Spinal cord (tissue), 10 donors: Measurements from ENCODE around the gene GATD1. TPM values are rescaled to one million over a fixed set of nuclear protein-coding genes. Genes with fewer than 3 reads are reported as not detected.
A peak's percentile ranks its signal among the peaks of the same experiment; 100 is the strongest.

Experiments used
- DNase-seq, 6 donors: peaks; one replicate each; pipeline versions ENCODE4 v3.0.0 to v3.0.0-alpha.2; 2013 to 2015; ENCODE audit warnings: low spot score in 6 of 6, low read depth in 4 of 6
- H3K27ac ChIP-seq: one replicate; pipeline ENCODE4 v1.5.1; 2013; ENCODE audit warnings: low read depth, low read length, control low read depth
- H3K27me3 ChIP-seq: one replicate; pipeline ENCODE4 v1.6.1; 2013; ENCODE audit warnings: low read length; ENCODE audit not compliant: control insufficient read depth, insufficient read depth
- H3K36me3 ChIP-seq: one replicate; pipeline ENCODE4 v1.6.1; 2013; ENCODE audit warnings: low read length; ENCODE audit not compliant: control insufficient read depth, insufficient read depth
- H3K4me1 ChIP-seq: one replicate; pipeline ENCODE4 v1.6.1; 2013; ENCODE audit warnings: low read length; ENCODE audit not compliant: control insufficient read depth, insufficient read depth
- H3K4me3 ChIP-seq: one replicate; pipeline ENCODE4 v1.5.1; 2013; ENCODE audit warnings: low read depth, low read length, control low read depth
- H3K9me3 ChIP-seq: one replicate; pipeline ENCODE4 v1.6.1; 2013; ENCODE audit warnings: low read length; ENCODE audit not compliant: control insufficient read depth, insufficient read depth
- WGBS: methylation state at CpG from one replicate; pipeline ENCODE4 v1.1.5; 2013; ENCODE audit warnings: missing lambda C conversion rate; ENCODE audit not compliant: insufficient coverage; 5-methylcytosine and 5-hydroxymethylcytosine counted together
- polyA plus RNA-seq, 2 donors: library from polyadenylated mRNA; unstranded; fragments of 120-200 nt; gene quantifications; one replicate each; pipeline ENCODE4 v1.2.1, GENCODE V29; 2013; ENCODE audit not compliant: insufficient read length in 2 of 2
- total RNA-seq, 2 donors: library from RNA; depleted of rRNA in 1 of 2; stranded (reverse); fragments of 120-200 nt in 1 of 2; fragments of >200 nt in 1 of 2; gene quantifications; one replicate each; pipeline versions ENCODE4 v1.2.3 to v1.2.4, GENCODE V29; 2013 to 2014
- donor health status: healthy.

The GATD1 gene
- total and polyA plus RNA-seq, 4 donors: 22.8 to 133 (median 70.9) TPM

GRCh38 chr11:789943-790342 is 12.7 kb upstream of the GATD1 start, which contains the start of gene CEND1:
TSS of gene CEND1 (minus strand) at chr11:790090. CDS start at chr11:788576, 1,514 bp downstream.
- 2% methylated on average over 38 of the region's 44 CpGs for WGBS
- H3K4me3 ChIP-seq: peak within 1 kb of the TSS; percentile 39
- peak in 2 of 6 donors; percentile 91 to 92 for DNase-seq
- H3K36me3 ChIP-seq: peaks cover 79% of the 10 kb centered on the region
- H3K9me3 ChIP-seq: no peaks in the 10 kb centered on the region
- H3K27me3 ChIP-seq: peaks cover 3% of the 10 kb centered on the region
- H3K4me1 ChIP-seq: peaks cover 45% of the 10 kb centered on the region
- peak within 1 kb of the TSS; percentile 25 for H3K27ac ChIP-seq

DNA sequence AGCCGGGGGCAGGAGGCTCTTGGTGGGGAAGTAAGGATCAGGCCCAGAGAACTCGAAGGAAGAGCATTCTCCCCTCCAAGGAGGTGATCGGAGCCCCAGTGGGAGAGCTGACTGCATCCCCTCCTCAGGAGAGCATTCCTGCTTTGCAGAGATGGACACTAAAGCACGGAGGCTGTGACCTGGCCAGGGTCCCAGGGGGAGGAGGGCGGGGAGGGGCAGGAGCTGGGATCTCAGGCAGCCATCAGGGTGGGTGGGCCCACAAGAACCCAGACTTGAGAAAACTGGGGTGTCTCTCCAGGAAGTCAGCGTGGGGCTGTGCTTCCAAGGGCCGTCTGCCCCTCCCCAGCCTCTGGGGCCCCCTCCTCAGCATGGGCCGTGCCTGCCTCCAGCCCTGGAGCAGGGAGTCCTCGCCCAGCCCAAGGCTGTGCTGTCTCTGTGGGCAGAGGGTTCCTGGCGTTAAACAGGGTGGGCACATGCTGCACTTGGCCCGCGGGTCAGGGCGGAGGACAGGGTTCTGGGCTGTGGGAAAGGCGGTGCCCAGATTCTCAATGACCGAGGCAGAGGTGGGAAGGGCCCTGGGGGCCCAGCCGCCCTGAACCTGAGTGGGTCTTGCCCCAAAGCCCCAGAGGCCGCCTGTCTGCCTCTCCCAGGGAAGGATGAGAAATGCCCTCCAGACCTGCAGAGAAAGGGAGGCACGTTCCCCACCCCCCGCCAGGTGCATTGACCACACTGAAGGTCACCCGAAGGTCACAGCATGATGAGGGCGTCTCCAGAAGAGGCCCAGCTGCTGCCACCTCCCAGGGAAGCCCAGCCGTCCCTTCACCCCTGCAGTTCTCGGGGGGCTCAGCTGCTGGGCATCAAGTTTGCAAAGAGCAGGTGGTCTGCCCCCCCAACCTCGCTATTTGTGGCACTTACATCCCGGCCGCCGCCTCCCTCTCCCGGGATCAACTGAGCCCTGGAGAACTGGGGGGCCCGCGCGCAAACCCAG is 12.0 kb upstream of the GATD1 start:
- Histone ChIP-seq H3K4me1 (peaks cover 38% of the 10 kb centered on the region), H3K9me3 (no peaks in the 10 kb centered on the region), H3K4me3 (peak overlapping the region; percentile 39), H3K27ac (peak overlapping the region; percentile 25), H3K27me3 (peaks cover 3% of the 10 kb centered on the region), H3K36me3 (peaks cover 74% of the 10 kb centered on the region)
- 20% methylated on average over 28 of the region's 31 CpGs for WGBS
- DNase-seq: no peak

DNA sequence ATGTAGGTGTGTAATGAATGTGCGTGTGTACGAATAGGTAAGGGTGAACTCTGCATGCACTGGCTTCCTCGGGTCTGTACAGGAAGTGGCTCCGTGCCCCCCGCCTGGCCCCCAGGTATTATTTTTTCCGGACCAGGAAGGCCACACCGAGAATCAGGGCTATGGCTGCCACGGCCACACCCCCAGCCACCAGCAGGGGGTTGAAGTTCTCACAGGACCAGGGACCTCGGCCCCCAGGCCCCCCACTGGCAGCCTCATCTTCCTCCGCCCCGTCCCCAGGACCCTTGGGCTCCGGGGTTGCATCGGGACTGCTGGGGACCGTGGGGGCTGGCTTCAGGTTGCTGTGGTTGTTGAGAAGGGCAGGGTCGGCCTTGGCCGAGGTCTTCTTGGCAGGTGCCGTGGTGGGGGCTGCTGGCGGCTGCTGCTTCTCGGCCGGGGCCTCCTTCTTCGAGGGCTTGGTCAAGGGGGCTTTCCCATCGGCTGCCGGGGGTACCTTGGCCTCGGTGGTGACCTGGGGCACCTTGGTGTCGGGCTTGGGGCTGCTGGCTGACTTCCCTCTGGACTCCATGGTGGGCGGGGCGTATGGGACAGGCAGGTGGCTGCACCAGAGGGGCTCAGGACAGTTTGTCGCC is 10.8 kb upstream of the GATD1 start:
- 82% methylated on average over 25 of the region's 28 CpGs for whole genome bisulfite sequencing
- Histone ChIP-seq H3K27me3 (peaks cover 3% of the 10 kb centered on the region), H3K4me1 (peaks cover 42% of the 10 kb centered on the region), H3K4me3 (no peak overlapping the region), H3K27ac (no peak overlapping the region), H3K36me3 (peaks cover 63% of the 10 kb centered on the region), H3K9me3 (no peaks in the 10 kb centered on the region)
- DNase-seq: no peak

DNA sequence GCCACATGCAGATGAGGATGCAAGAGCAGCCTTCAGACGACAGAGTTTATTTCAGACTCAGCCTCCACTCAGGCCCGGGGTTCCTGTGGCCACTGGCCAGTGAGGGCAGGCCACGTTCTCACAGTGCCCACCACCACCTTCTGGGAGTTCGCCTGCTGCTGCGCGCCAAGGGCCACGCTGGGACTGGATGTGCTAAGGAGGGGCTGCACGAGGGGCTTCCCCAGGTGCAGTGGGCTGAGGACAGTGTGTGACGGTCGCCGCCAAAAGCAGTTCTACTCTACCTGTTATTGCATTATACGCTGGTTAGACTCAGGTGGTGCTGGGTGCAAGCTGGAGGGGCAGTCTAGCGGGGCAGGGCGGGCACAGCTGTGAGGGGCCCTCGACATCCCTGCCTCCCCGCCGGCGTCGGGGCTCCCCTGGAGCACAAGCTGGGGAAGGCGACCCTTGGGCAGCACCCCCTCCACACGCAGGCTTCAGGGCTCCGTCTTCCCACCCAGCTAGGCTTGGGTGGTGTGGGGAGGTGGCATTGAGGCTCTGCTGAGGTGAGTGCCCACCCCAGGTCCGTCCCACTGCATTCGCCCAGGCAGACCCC is 9.9 kb upstream of the GATD1 start:
- Histone ChIP-seq H3K27me3 (peaks cover 3% of the 10 kb centered on the region), H3K27ac (no peak overlapping the region), H3K4me1 (peaks cover 49% of the 10 kb centered on the region), H3K36me3 (peaks cover 59% of the 10 kb centered on the region), H3K9me3 (no peaks in the 10 kb centered on the region), H3K4me3 (no peak overlapping the region)
- 90% methylated on average over 10 of the region's 24 CpGs for WGBS
- no peak for DNase-seq

- 73% methylated on average over 23 of the region's 24 CpGs for WGBS
- DNase-seq: no peak
- no peaks in the 10 kb centered on the region for H3K9me3 ChIP-seq
- H3K4me1 ChIP-seq: peaks cover 49% of the 10 kb centered on the region
- no peak overlapping the region for H3K27ac ChIP-seq
- H3K27me3 ChIP-seq: peaks cover 3% of the 10 kb centered on the region
- H3K36me3 ChIP-seq: peaks cover 59% of the 10 kb centered on the region
- H3K4me3 ChIP-seq: no peak overlapping the region
Measured at GRCh38 chr11:786235-787083, 9.2 kb upstream of the GATD1 start.

DNA sequence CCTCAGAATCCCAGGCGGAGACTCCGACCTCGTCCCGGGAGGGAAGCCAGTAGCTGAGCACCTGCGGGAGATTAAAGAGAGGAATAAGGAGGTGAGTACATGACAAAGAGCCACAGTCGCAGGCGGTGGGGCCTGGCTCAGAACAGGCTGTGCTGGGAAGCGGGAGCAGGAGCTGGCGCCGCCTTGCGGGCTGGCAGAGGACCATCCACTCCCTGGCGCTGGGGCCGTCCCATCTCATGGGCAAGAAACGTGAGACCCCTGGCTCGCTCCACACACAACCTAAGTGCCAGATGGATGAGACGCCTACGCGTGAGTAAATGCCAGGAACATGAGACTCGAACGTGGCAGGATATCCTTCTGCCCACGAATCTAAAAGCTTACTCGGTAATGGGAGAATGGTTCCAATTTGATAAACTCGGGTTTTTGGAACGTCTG is 6.3 kb upstream of the GATD1 start:
- 6% methylated on average over 20 of the region's 24 CpGs for WGBS
- Histone ChIP-seq H3K27ac (peak overlapping the region; percentile 36), H3K4me3 (no peak overlapping the region)

GRCh38 chr11:782264-783174 is 5.2 kb upstream of the GATD1 start:
- WGBS: 74% methylated on average over 26 of the region's 36 CpGs
- Histone ChIP-seq H3K27me3 (no peaks in the 10 kb centered on the region), H3K9me3 (no peaks in the 10 kb centered on the region), H3K36me3 (peaks cover 59% of the 10 kb centered on the region), H3K27ac (no peak overlapping the region), H3K4me3 (no peak overlapping the region), H3K4me1 (peaks cover 43% of the 10 kb centered on the region)
- no peak for DNase-seq

More for the DNA sequence above, 6.3 kb upstream of the GATD1 start:
- peak in 2 of 6 donors; percentile 83 to 95 for DNase-seq
- Histone ChIP-seq H3K4me1 (peaks cover 45% of the 10 kb centered on the region), H3K36me3 (peaks cover 65% of the 10 kb centered on the region), H3K27me3 (no peaks in the 10 kb centered on the region), H3K9me3 (no peaks in the 10 kb centered on the region)

DNA sequence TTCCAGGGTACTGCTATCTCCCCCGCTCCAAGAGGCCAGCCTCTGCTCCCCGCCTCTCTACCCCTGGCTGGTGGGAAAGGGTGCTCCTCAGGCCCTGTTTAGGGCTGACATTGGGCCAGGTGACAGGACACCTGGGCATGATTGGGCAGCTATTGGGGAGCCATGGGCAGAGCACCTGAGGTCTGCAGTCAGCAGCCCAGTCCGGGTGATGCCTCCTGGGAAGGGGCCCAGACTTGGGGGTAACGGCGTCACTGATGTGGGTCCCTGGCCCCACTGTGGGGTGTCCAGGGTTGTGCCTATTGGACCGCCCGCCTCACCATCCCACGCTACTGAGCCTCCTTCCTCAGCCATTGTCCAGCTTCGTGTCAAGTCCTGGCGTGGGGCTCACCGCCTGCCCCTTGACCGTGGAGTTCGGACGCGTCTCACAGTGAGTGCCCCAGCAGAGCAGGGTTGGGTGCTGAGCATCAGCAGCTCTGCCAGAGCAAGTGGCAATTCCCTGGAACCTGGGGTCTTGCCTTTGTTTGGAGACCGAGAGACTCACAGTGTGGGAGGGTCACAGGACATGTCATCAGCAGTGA is 2.8 kb upstream of the GATD1 start:
- Histone ChIP-seq H3K27ac (no peak overlapping the region), H3K4me3 (no peak overlapping the region), H3K4me1 (peaks cover 59% of the 10 kb centered on the region), H3K27me3 (no peaks in the 10 kb centered on the region), H3K36me3 (peaks cover 54% of the 10 kb centered on the region), H3K9me3 (no peaks in the 10 kb centered on the region)
- WGBS: 89% methylated on average over 16 of the region's 16 CpGs
- no peak for DNase-seq
